PC-3 (cell line): ENCODE results near the gene RBP2.

Experiments
- CTCF ChIP-seq: fragments of 300-600 bp; sonication (generic); conservative IDR thresholded peaks from 2 replicates; pipeline ENCODE4 v1.5.1; 2017; ENCODE audit warnings: antibody characterized with exemption, low read depth, mild to moderate bottlenecking, low read length
- EZH2 ChIP-seq: fragments of 300-600 bp; sonication (generic); IDR thresholded peaks from one replicate; pipeline ENCODE4 v1.6.1; 2017; ENCODE audit warnings: antibody characterized with exemption, mild to moderate bottlenecking, low read length; ENCODE audit not compliant: unreplicated experiment

GRCh38 chr3:139468399-139468798, 7.9 kb downstream of the RBP2 start:
- TF ChIP-seq CTCF = no peak
- TF ChIP-seq EZH2 = no peak
